Fibroblast of the conjunctiva (primary cell): ENCODE results near the gene AKT3.

Experiments used
- DNase-seq: peaks from one replicate; pipeline ENCODE4 v3.0.0-alpha.2; 2010; ENCODE audit warnings: low read depth

Gene AKT3

GRCh38 chr1:243550276-243550675 is 299.8 kb downstream of the AKT3 start:
- no peak for DNase-seq

- no peak for DNase-seq
These were observed 300.3 kb downstream of the AKT3 start for GRCh38 chr1:243549791-243550190.

- no peak for DNase-seq
These were observed 300.9 kb downstream of the AKT3 start for GRCh38 chr1:243549108-243549507.

GRCh38 chr1:243548516-243548915 is 301.5 kb downstream of the AKT3 start:
- no peak for DNase-seq

GRCh38 chr1:243547891-243548290 is 302.2 kb downstream of the AKT3 start:
- DNase-seq = no peak

GRCh38 chr1:243546457-243546856 is 303.6 kb downstream of the AKT3 start:
- no peak for DNase-seq

- DNase-seq = no peak
These were observed 306.5 kb downstream of the AKT3 start for GRCh38 chr1:243543501-243543900.

GRCh38 chr1:243542739-243543415 is 307.2 kb downstream of the AKT3 start:
- no peak for DNase-seq

GRCh38 chr1:243539636-243540035 is 310.4 kb downstream of the AKT3 start:
- no peak for DNase-seq

GRCh38 chr1:243535014-243535413 is 315.0 kb downstream of the AKT3 start:
- no peak for DNase-seq

- no peak for DNase-seq
These were observed 320.5 kb downstream of the AKT3 start for GRCh38 chr1:243529512-243529911.

- DNase-seq = no peak
These were observed 321.5 kb downstream of the AKT3 start for GRCh38 chr1:243528459-243529121.

GRCh38 chr1:243526180-243526579 is 323.9 kb downstream of the AKT3 start:
- DNase-seq = no peak

GRCh38 chr1:243525085-243525487 is 325.0 kb downstream of the AKT3 start:
- DNase-seq = peak; percentile 20

GRCh38 chr1:243523766-243524165 is 326.3 kb downstream of the AKT3 start:
- DNase-seq = no peak

- no peak for DNase-seq
These were observed 329.2 kb downstream of the AKT3 start for GRCh38 chr1:243520831-243521230.

- no peak for DNase-seq
These were observed 335.1 kb downstream of the AKT3 start for GRCh38 chr1:243514927-243515326.

GRCh38 chr1:243513726-243514491 is 336.1 kb downstream of the AKT3 start:
- no peak for DNase-seq

- DNase-seq = no peak
These were observed 339.1 kb downstream of the AKT3 start for GRCh38 chr1:243510928-243511327.

GRCh38 chr1:243508943-243509342 is 341.1 kb downstream of the AKT3 start:
- no peak for DNase-seq

- DNase-seq = no peak
These were observed 341.7 kb downstream of the AKT3 start for GRCh38 chr1:243508303-243508713.

- no peak for DNase-seq
These were observed 342.3 kb downstream of the AKT3 start for GRCh38 chr1:243507672-243508302.
